ENCODE results near the gene SPON1.

SPON1 gene

GRCh38 chr11:14308114-14308896 lies 345.8 kb downstream of the SPON1 start:
- H3K4me3 ChIP-seq (ENCODE audit: low read depth, low read length), result no peak overlapping the region
- TF ChIP-seq CTCF (IDR thresholded peaks at IDR 0.05; ENCODE audit: borderline replicate concordance, insufficient read depth, low read depth, low read length), result peak; percentile 65; the same call in 1 of the 2 replicates

GRCh38 chr11:14308897-14309387 lies 346.4 kb downstream of the SPON1 start:
- TF ChIP-seq CTCF (IDR thresholded peaks at IDR 0.05; ENCODE audit: borderline replicate concordance, insufficient read depth, low read depth, low read length), result no peak
- no peak overlapping the region for H3K4me3 ChIP-seq (ENCODE audit: low read depth, low read length)

- H3K4me3 ChIP-seq (ENCODE audit: low read depth, low read length), result no peak overlapping the region
- TF ChIP-seq CTCF (IDR thresholded peaks at IDR 0.05; ENCODE audit: borderline replicate concordance, insufficient read depth, low read depth, low read length), result no peak
Measured at GRCh38 chr11:14309425-14310192, 347.1 kb downstream of the SPON1 start.

GRCh38 chr11:14310679-14311078 lies 348.2 kb downstream of the SPON1 start:
- no peak for TF ChIP-seq CTCF (IDR thresholded peaks at IDR 0.05; ENCODE audit: borderline replicate concordance, insufficient read depth, low read depth, low read length)
- no peak overlapping the region for H3K4me3 ChIP-seq (ENCODE audit: low read depth, low read length)

- TF ChIP-seq CTCF (IDR thresholded peaks at IDR 0.05; ENCODE audit: borderline replicate concordance, insufficient read depth, low read depth, low read length), result no peak
- H3K4me3 ChIP-seq (ENCODE audit: low read depth, low read length), result no peak overlapping the region
Measured at GRCh38 chr11:14312736-14313438, 350.4 kb downstream of the SPON1 start.

- no peak overlapping the region for H3K4me3 ChIP-seq (ENCODE audit: low read depth, low read length)
Measured at GRCh38 chr11:14314127-14314526, 351.6 kb downstream of the SPON1 start.

More at GRCh38 chr11:14314127-14314526, 351.6 kb downstream of the SPON1 start:
- TF ChIP-seq CTCF (IDR thresholded peaks at IDR 0.05; ENCODE audit: borderline replicate concordance, insufficient read depth, low read depth, low read length), result no peak

All from GM12875 (cell line).